Measurements from ENCODE around the gene NIPBL.
"Not testable (repeated sequence)": the region's sequence is repeated elsewhere in the genome, so short reads cannot be mapped to it uniquely, and the experiment has no call there.

Gene NIPBL

GRCh38 chr5:36904677-36905076 lies 28.1 kb downstream of the NIPBL start:
- DNase-seq (ENCODE audit: low read depth): no peak

DNA sequence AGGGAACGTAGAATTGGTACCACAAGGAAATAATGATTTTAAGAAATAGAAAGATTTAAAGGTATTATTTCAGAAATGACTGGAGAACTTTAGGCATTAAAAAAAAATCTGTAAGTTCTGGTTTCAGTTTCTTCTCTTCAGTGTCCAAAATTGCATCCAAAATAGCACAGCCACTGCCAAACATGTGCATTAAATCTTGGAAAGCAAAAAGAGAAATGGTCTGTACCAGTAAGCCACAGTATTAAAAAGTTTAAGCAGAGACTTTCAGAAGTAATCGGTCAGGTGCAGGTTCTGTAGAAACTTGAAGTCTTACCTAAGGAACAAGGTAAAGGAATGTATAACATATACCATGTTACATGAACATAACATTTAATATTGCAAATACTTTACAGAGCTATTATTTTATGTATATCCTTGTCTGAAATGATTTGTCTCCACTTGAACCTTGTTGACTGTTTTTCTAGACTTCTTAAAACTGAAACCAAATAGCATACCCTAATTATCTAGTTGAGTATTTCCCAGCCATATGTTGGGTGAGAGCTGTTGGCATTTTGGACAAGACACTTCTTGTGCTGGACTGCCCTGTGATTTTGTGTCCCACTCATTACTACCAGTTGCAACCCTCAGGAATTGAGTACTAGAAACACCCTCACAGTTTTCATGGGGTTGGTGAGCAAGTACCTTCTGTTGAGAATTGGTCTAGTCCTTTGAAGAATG lies 32.1 kb downstream of the NIPBL start:
- DNase-seq (ENCODE audit: low read depth): no peak

DNA sequence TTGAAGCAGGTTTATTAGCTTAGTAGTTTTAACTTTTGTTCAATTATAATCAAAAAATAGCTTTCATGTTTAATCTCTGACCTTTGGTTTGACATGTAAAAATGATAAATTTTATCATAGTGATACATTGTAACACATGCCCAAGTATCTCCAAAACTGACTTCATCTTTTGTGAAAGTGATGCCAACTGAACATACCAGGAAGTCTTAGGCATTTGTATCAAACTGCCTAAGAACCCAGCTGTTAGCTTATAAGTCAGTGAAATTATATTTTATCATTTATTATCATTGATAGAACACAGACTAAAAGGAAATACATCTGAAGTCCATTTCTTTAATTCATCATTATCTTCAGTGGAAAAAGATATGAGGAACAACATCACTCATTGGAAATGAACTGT lies 39.1 kb downstream of the NIPBL start:
- no peak for DNase-seq (ENCODE audit: low read depth)

- not testable (repeated sequence) for DNase-seq (ENCODE audit: low read depth)
These were observed 40.0 kb downstream of the NIPBL start for GRCh38 chr5:36916614-36917013.

GRCh38 chr5:36917358-36917757 lies 40.8 kb downstream of the NIPBL start:
- not testable (repeated sequence) for DNase-seq (ENCODE audit: low read depth)

DNA sequence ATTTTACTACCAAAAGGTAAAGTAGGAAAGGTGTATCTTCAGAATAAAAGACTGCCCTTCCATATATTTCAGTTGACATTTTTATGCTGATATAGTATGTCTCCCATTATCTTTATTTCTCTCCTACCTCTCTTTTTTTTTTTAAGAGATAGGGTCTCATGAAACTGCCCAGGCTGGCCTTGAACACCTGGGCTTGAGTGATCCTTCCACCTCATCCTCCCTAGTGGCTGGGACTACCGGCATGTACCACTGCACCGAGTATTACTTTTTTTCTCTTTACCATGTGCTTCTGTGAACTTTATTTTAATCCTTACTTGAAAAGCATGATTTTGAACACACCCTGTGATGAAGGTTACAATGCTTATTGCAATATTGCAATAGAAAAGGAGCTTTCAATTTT lies 42.7 kb downstream of the NIPBL start:
- no peak for DNase-seq (ENCODE audit: low read depth)

GRCh38 chr5:36919650-36920049 lies 43.1 kb downstream of the NIPBL start:
- no peak for DNase-seq (ENCODE audit: low read depth)

DNA sequence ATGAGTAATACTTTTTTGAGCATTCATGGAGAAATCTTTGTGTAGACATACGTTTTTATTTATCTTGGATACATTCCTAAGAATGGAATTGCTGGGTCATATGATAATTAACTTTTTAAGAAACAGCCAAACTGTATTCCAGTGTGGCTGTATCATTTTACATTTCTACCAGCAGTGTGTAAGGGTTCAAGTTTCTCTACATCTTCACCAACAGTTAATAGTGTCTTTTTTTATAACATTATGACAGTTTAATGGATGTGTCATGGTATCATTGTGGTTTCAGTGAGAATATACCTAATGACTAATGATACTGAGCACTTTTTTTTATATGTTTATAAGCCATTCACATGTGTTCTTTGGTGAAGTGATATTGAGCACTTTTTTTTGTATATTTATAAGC lies 52.4 kb downstream of the NIPBL start:
- DNase-seq (ENCODE audit: low read depth): no peak

DNA sequence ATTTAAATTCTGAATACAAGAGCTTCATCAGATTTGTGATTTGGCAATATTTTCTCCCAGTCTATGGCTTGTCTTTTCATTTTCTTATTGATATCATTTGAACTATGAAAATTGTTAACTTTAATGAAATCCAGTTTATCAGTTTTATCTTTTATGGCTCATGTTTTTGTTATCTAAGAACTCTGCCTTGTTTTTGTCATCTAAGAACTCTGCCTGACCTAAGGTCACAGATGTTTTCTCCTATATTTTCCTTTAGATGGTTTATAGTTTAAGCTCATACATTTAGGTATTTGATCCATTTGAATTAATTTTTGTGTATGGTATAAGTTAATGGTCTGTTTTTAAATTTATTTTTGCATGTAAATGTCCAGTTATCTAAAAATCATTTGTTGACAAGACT lies 52.9 kb downstream of the NIPBL start:
- no peak for DNase-seq (ENCODE audit: low read depth)

DNA sequence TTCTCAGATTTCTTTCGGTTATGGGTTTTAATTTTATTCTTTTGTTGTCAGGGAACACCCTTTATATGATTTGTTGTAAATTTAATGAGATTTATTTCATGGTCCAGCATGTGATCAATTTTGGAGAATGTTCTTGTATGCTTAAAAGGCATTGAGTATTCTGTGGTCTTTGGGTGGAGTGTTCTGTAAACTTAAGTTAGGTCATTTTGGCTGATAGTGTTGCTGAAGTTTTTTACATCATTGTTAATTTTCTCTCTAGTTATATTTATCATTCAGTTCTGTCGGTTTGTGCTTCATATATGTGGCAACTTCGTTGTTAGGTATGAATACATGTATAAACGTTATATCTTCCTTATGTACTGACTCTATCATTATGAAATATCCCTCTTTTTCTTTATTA lies 55.5 kb downstream of the NIPBL start:
- DNase-seq (ENCODE audit: low read depth): no peak

GRCh38 chr5:36932699-36933098 lies 56.1 kb downstream of the NIPBL start:
- no peak for DNase-seq (ENCODE audit: low read depth)

GRCh38 chr5:36934740-36935356 lies 58.3 kb downstream of the NIPBL start:
- DNase-seq (ENCODE audit: low read depth): no peak

GRCh38 chr5:36935805-36936204 lies 59.2 kb downstream of the NIPBL start:
- DNase-seq (ENCODE audit: low read depth): no peak

GRCh38 chr5:36936309-36936708 lies 59.7 kb downstream of the NIPBL start:
- DNase-seq (ENCODE audit: low read depth): no peak

- no peak for DNase-seq (ENCODE audit: low read depth)
These were observed 61.6 kb downstream of the NIPBL start for GRCh38 chr5:36938129-36938528.

- no peak for DNase-seq (ENCODE audit: low read depth)
These were observed 63.6 kb downstream of the NIPBL start for GRCh38 chr5:36939969-36940858.

- DNase-seq (ENCODE audit: low read depth): no peak
These were observed 67.0 kb downstream of the NIPBL start for GRCh38 chr5:36943584-36943983.

DNA sequence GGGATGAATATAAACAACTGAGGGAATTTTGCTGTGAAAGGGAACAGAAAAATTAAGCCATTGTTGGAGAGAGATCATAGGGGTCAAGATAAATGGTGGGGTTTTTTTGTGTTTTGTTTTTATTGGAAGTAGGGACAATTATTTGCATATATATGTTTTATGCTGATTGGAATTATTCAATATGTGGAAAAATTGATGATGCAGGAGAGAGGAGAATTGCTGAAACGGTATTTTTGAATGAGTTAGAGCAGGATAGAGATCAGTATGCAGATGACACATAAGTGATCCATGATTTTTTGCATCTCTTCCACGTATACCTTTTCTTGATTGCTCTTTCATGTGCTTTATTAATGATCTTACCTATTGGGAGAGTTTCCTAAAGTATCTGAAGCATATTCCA lies 67.5 kb downstream of the NIPBL start:
- DNase-seq (ENCODE audit: low read depth): no peak

DNA sequence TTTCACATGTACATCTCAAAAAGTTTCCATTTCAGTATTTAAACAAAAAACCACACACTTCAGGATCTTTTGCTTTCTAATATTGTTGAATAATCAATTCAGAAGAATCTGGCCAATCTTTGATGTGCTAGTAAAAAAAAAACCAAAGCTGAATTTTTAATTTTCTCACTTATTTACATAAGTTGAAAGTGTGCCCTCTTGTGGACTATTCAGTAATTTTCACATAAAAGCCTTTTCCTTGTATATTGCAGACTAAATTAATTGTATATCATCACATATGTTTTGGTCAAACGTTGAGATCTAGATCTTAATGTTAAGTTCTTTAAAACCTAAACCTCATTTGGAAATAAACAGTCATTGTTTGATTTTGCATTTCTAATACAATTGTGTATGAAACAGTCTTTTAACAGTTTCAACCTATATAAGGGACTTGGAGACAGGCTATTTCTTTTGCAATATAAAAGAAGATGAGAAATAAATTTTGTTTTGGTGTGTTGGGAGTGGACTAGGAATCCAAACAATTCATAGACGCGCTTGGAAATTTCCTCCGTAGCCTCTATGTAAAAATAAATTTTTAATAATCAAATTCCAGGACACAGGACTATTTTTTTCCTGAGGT lies 68.1 kb downstream of the NIPBL start:
- DNase-seq (ENCODE audit: low read depth): no peak

GRCh38 chr5:36945687-36946086 lies 69.1 kb downstream of the NIPBL start:
- no peak for DNase-seq (ENCODE audit: low read depth)

DNA sequence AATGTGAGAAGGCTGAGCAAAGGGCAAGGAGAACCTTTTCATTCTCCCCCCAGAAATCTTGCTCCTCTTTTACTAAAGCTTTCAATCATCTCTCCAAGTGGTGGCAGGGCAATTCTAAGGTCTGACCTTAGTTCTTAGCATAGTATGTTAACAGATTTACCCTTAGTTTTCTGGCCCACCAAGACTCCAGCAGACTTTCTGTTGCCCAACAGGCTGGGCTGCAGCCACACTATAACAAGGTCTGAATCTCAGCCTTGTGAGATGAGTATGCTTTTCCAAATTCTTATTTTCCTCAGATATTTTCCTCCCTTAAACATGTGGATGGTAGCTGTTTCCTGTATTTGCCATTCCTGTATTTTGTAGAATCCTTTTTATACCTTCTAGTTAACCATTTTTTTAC lies 69.5 kb downstream of the NIPBL start:
- DNase-seq (ENCODE audit: low read depth): no peak

- no peak for DNase-seq (ENCODE audit: low read depth)
These were observed 71.5 kb downstream of the NIPBL start for GRCh38 chr5:36948041-36948440.

DNA sequence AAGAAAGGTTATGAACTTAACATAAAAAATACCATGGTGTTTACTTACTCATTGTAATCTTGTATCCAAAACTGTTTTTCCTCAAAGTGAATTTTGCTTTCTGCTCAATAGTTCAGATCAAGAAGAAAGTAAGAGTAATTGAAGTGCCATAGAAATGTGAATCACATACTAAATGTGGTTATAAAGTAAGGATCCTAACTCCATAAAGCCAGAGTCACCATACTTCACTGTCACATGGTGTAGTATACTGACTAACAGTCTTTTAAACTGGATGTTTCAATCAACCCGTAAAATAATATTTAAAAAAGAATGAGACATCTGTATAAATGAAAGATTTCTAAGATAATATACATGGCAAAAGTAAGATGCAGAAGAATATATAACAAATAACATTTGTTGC lies 72.1 kb downstream of the NIPBL start:
- no peak for DNase-seq (ENCODE audit: low read depth)
